ENCODE results near the gene FOXO4.

Gene FOXO4

GRCh38 chrX:71085900-71086299 is 9.8 kb upstream of the FOXO4 start:
- no peak for DNase-seq
- Mint-ChIP-seq H3K4me3 (no peak overlapping the region), H3K27me3 (no peaks in the 10 kb centered on the region), H3K27ac (no peak overlapping the region), H3K9me3 (no peaks in the 10 kb centered on the region), H3K4me1 (peaks cover 7% of the 10 kb centered on the region)
- no peak for ATAC-seq

- ATAC-seq (no peak), DNase-seq (no peak)
- Mint-ChIP-seq H3K27me3 (no peaks in the 10 kb centered on the region), H3K27ac (no peak overlapping the region), H3K4me1 (peaks cover 10% of the 10 kb centered on the region), H3K4me3 (no peak overlapping the region), H3K9me3 (no peaks in the 10 kb centered on the region)
Observed at GRCh38 chrX:71091263-71091662, 4.4 kb upstream of the FOXO4 start.

GRCh38 chrX:71095033-71095432 is 618 bp upstream of the FOXO4 start:
- ATAC-seq (no peak), DNase-seq (no peak)
- H3K27ac Mint-ChIP-seq, result peak overlapping the region in 1 of 2 donors; percentile 36
- peaks cover 37% of the 10 kb centered on the region for H3K4me1 Mint-ChIP-seq
- H3K27me3 Mint-ChIP-seq, result no peaks in the 10 kb centered on the region
- H3K4me3 Mint-ChIP-seq, result peak overlapping the region; percentile 92 to 97
- H3K9me3 Mint-ChIP-seq, result no peaks in the 10 kb centered on the region

- Mint-ChIP-seq H3K27ac (peak overlapping the region; percentile 24 to 76), H3K4me3 (peak overlapping the region; percentile 92 to 97), H3K27me3 (no peaks in the 10 kb centered on the region), H3K4me1 (peaks cover 48% of the 10 kb centered on the region), H3K9me3 (no peaks in the 10 kb centered on the region)
- ATAC-seq, result peak; percentile 38
- DNase-seq, result no peak
Observed at GRCh38 chrX:71095981-71096759, 519 bp downstream of the FOXO4 start.

- Mint-ChIP-seq H3K9me3 (no peaks in the 10 kb centered on the region), H3K27ac (peak overlapping the region in 1 of 2 donors; percentile 71), H3K4me3 (peak overlapping the region; percentile 92 to 97), H3K27me3 (no peaks in the 10 kb centered on the region), H3K4me1 (peaks cover 53% of the 10 kb centered on the region)
- DNase-seq (no peak), ATAC-seq (no peak)
Observed at GRCh38 chrX:71096760-71097032, 1.0 kb downstream of the FOXO4 start.

GRCh38 chrX:71098302-71098701 is 2.7 kb downstream of the FOXO4 start:
- ATAC-seq (peak; percentile 45), DNase-seq (peak; percentile 52 to 67)
- Mint-ChIP-seq H3K4me1 (peaks cover 69% of the 10 kb centered on the region), H3K27me3 (no peaks in the 10 kb centered on the region), H3K9me3 (no peaks in the 10 kb centered on the region), H3K4me3 (peak overlapping the region in 1 of 2 donors; percentile 41), H3K27ac (peak overlapping the region in 1 of 2 donors; percentile 59)

- H3K4me1 Mint-ChIP-seq, result peaks cover 77% of the 10 kb centered on the region
- no peaks in the 10 kb centered on the region for H3K27me3 Mint-ChIP-seq
- ATAC-seq (no peak), DNase-seq (no peak)
- no peak overlapping the region for H3K4me3 Mint-ChIP-seq
- H3K27ac Mint-ChIP-seq, result no peak overlapping the region
- H3K9me3 Mint-ChIP-seq, result no peaks in the 10 kb centered on the region
Observed at GRCh38 chrX:71098951-71099506, 3.4 kb downstream of the FOXO4 start.

GRCh38 chrX:71099736-71100135 is 4.1 kb downstream of the FOXO4 start:
- H3K9me3 Mint-ChIP-seq, result no peaks in the 10 kb centered on the region
- peak overlapping the region in 1 of 2 donors; percentile 42 for H3K27ac Mint-ChIP-seq
- peaks cover 82% of the 10 kb centered on the region for H3K4me1 Mint-ChIP-seq
- DNase-seq, result no peak
- no peak for ATAC-seq
- H3K27me3 Mint-ChIP-seq, result no peaks in the 10 kb centered on the region
- no peak overlapping the region for H3K4me3 Mint-ChIP-seq

GRCh38 chrX:71100581-71101505 is 5.2 kb downstream of the FOXO4 start:
- Mint-ChIP-seq H3K27ac (peak overlapping the region; percentile 12 to 13), H3K9me3 (no peaks in the 10 kb centered on the region), H3K4me3 (peak overlapping the region in 1 of 2 donors; percentile 26), H3K4me1 (peaks cover 82% of the 10 kb centered on the region), H3K27me3 (no peaks in the 10 kb centered on the region)
- ATAC-seq (peak; percentile 29), DNase-seq (no peak)

GRCh38 chrX:71102292-71102691 is 6.6 kb downstream of the FOXO4 start:
- no peaks in the 10 kb centered on the region for H3K27me3 Mint-ChIP-seq
- DNase-seq, result no peak
- ATAC-seq, result no peak
- peaks cover 91% of the 10 kb centered on the region for H3K4me1 Mint-ChIP-seq
- H3K4me3 Mint-ChIP-seq, result no peak overlapping the region
- H3K27ac Mint-ChIP-seq, result peak overlapping the region in 1 of 2 donors; percentile 27
- no peaks in the 10 kb centered on the region for H3K9me3 Mint-ChIP-seq

- Mint-ChIP-seq H3K27me3 (no peaks in the 10 kb centered on the region), H3K27ac (peak overlapping the region; percentile 92 to 96), H3K9me3 (no peaks in the 10 kb centered on the region), H3K4me3 (peak overlapping the region; percentile 83 to 92), H3K4me1 (peaks cover 95% of the 10 kb centered on the region)
- peak; percentile 64 for ATAC-seq
- DNase-seq, result peak in 1 of 2 donors; percentile 49
Observed at GRCh38 chrX:71103110-71103983, 7.7 kb downstream of the FOXO4 start.

GRCh38 chrX:71105628-71106027 is 10.0 kb downstream of the FOXO4 start:
- H3K27ac Mint-ChIP-seq, result peak overlapping the region in 1 of 2 donors; percentile 52
- H3K4me1 Mint-ChIP-seq, result peaks cover 78% of the 10 kb centered on the region

GRCh38 chrX:71106427-71106826 is 10.8 kb downstream of the FOXO4 start, which contains the start of gene CXorf65:
CXorf65 (minus strand) TSS chrX:71106740; CDS start chrX:71106556, 184 bp downstream.
- peak; percentile 65 for ATAC-seq

More at GRCh38 chrX:71105628-71106027, 10.0 kb downstream of the FOXO4 start:
- Mint-ChIP-seq H3K27me3 (no peaks in the 10 kb centered on the region), H3K4me3 (peak overlapping the region; percentile 95 to 98), H3K9me3 (no peaks in the 10 kb centered on the region)
- DNase-seq, result no peak
- ATAC-seq, result no peak

GRCh38 chrX:71107245-71107644 is 11.6 kb downstream of the FOXO4 start:
- ATAC-seq (no peak), DNase-seq (no peak)
- H3K27me3 Mint-ChIP-seq, result no peaks in the 10 kb centered on the region
- no peaks in the 10 kb centered on the region for H3K9me3 Mint-ChIP-seq
- peak overlapping the region; percentile 95 to 98 for H3K4me3 Mint-ChIP-seq
- peaks cover 67% of the 10 kb centered on the region for H3K4me1 Mint-ChIP-seq
- H3K27ac Mint-ChIP-seq, result no peak overlapping the region

More at GRCh38 chrX:71106427-71106826, 10.8 kb downstream of the FOXO4 start, which contains the start of gene CXorf65:
- Mint-ChIP-seq H3K4me1 (peaks cover 70% of the 10 kb centered on the region), H3K4me3 (peak within 1 kb of the TSS; percentile 95 to 98), H3K27me3 (no peaks in the 10 kb centered on the region), H3K27ac (peak within 1 kb of the TSS; percentile 74), H3K9me3 (no peaks in the 10 kb centered on the region)
- peak in 1 of 2 donors; percentile 41 for DNase-seq
